Psoas muscle (tissue), 8 donors: Measurements from ENCODE around the gene ALOX12B. TPM values are rescaled to one million over a fixed set of nuclear protein-coding genes. Genes with fewer than 3 reads are reported as not detected.

ENCODE experiments used
- ATAC-seq, 4 donors: fragments of 200-7000 bp; cut with Tn5 transposase; one replicate each; pipeline ENCODE4 v1.9.1; 2020; ENCODE audit warnings: moderate library complexity in 3 of 4, mild to moderate bottlenecking in 2 of 4
- DNase-seq, 2 donors: peaks; one replicate each; pipeline ENCODE4 v3.0.0-alpha.2; 2020
- H3K27ac ChIP-seq: fragments of 200-600 bp; one replicate; pipeline ENCODE4 v1.8.0; 2022
- H3K27me3 ChIP-seq, 3 donors: fragments of 200-600 bp in 1 of 3; one replicate each; pipeline versions ENCODE4 v1.6.1 to v1.8.0; 2013 to 2022; ENCODE audit warnings: low read length in 2 of 3, mild to moderate bottlenecking in 2 of 3, moderate library complexity in 1 of 3; ENCODE audit not compliant: insufficient read depth in 3 of 3
- H3K36me3 ChIP-seq, 2 donors: fragments of 200-600 bp in 1 of 2; one replicate each; pipeline versions ENCODE4 v1.6.1 to v1.8.0; 2013 to 2022; ENCODE audit warnings: low read depth in 1 of 2, mild to moderate bottlenecking in 1 of 2, moderate library complexity in 1 of 2; ENCODE audit not compliant: insufficient read depth in 1 of 2
- H3K4me1 ChIP-seq: fragments of 200-600 bp; one replicate; pipeline ENCODE4 v1.8.0; 2022
- H3K4me3 ChIP-seq: fragments of 200-600 bp; one replicate; pipeline ENCODE4 v1.8.0; 2022; ENCODE audit warnings: mild to moderate bottlenecking
- H3K9me3 ChIP-seq: fragments of 200-600 bp; one replicate; pipeline ENCODE4 v1.8.0; 2022
- CTCF ChIP-seq: fragments of 200-600 bp; IDR thresholded peaks from one replicate; pipeline ENCODE4 v1.8.0; 2022; ENCODE audit warnings: antibody characterized with exemption
- WGBS, 3 donors: extraction: QIAGEN DNeasy Blood & Tissue Kit; methylation state at CpG; one replicate each; pipeline versions ENCODE4 v1.1.6 to v1.1.7; 2013; 5-methylcytosine and 5-hydroxymethylcytosine counted together
- intact Hi-C, 2 donors: fragments of 100-400 bp; cut with DNase I; formaldehyde crosslinking; loops; one replicate each; pipeline versions ENCODE4 v1.11.0 to v1.14.2; 2022
- polyA plus RNA-seq, 3 donors: library from polyadenylated mRNA; stranded (reverse); fragments of 200-250 nt; gene quantifications; one replicate each; pipeline ENCODE4 v1.2.3, GENCODE V29; 2013
- total RNA-seq, 4 donors: library from RNA; stranded (reverse); fragmentation: NEBNext Ultra II Directional in 2 of 4; extraction: Animal tissue kit (Norgen Biotek cat#: 25700) in 2 of 4; gene quantifications; one replicate each; pipeline versions ENCODE4 v1.2.1 to v1.2.4, GENCODE V29; 2021 to 2023
- donor health status: healthy with polysubstance abuse.
- donor health status: DM: no; HTN: no; CAD: no; lungs with moderate emphysema.
- donor health status: Bipolar disorder and iron deficiency.
- donor health status: healthy.
- donor health status: DM: yes; HTN: yes; CAD: no.
- donor health status: DM: no; HTN: no; CAD: no.
- donor health status: DM: no; HTN: no; CAD: no.
- donor health status: DM: yes; HTN: yes; CAD: no.

The ALOX12B gene
- total and polyA plus RNA-seq, 7 donors: not detected

GRCh38 chr17:8118769-8119580 lies 31.5 kb upstream of the ALOX12B start:
- Histone ChIP-seq H3K4me1 (peaks cover 24% of the 10 kb centered on the region), H3K36me3 (no peaks in the 10 kb centered on the region), H3K9me3 (no peaks in the 10 kb centered on the region), H3K27me3 (peaks cover 0 to 46% (median 12%) of the 10 kb centered on the region in 3 donors), H3K4me3 (peak overlapping the region; percentile 77), H3K27ac (peak overlapping the region; percentile 71)
- TF ChIP-seq CTCF: peak; percentile 88
- WGBS, 3 donors: 0 to 1% (median 0%) methylated on average over 38 of the region's 38 CpGs
- ATAC-seq: peak; percentile 78 to 82 (median 79)
- intact Hi-C loops: loop anchor here (1.0 to 10.0 kb wide), 5 partner anchors 37 to 176 kb away; partner anchors contain the start of gene SLC25A35 (in 1 of the 2)
- DNase-seq: peak; percentile 90 to 94

- Histone ChIP-seq H3K36me3 (no peaks in the 10 kb centered on the region), H3K27ac (peak within 1 kb of the TSS; percentile 71), H3K4me3 (peak within 1 kb of the TSS; percentile 77), H3K27me3 (peaks cover 0 to 46% (median 7%) of the 10 kb centered on the region in 3 donors), H3K9me3 (no peaks in the 10 kb centered on the region), H3K4me1 (peaks cover 18% of the 10 kb centered on the region)
- 1% methylated on average over 33 of the region's 33 CpGs for WGBS, 3 donors
- intact Hi-C loops: loop anchor here (1.0 to 10.0 kb wide), 4 partner anchors 36 to 177 kb away; partner anchors contain the start of gene SLC25A35 (in 1 of the 2)
- ATAC-seq: peak; percentile 3 to 14 (median 10)
- no peak for DNase-seq
- TF ChIP-seq CTCF: no peak
Measured at GRCh38 chr17:8117980-8118768, 30.7 kb upstream of the ALOX12B start, which contains the start of gene ALOXE3. TSS of gene ALOXE3 (minus strand) at chr17:8118514. CDS start at chr17:8117990, 524 bp downstream.

- Histone ChIP-seq H3K27ac (no peak overlapping the region), H3K36me3 (no peaks in the 10 kb centered on the region), H3K4me3 (peak overlapping the region; percentile 77), H3K4me1 (peaks cover 18% of the 10 kb centered on the region), H3K9me3 (no peaks in the 10 kb centered on the region), H3K27me3 (peaks cover 0 to 42% (median 7%) of the 10 kb centered on the region in 3 donors)
- 9 to 16% (median 16%) methylated on average over 18 of the region's 18 CpGs for WGBS, 3 donors
- DNase-seq (no peak), ATAC-seq (no peak)
- intact Hi-C loops: loop anchor here (5.0 to 10.0 kb wide), 2 partner anchors 35 to 177 kb away; partner anchors contain the start of gene SLC25A35 (in 1 of the 2)
- TF ChIP-seq CTCF: no peak
Measured at GRCh38 chr17:8117367-8117979, 30.0 kb upstream of the ALOX12B start.

GRCh38 chr17:8116776-8117175 lies 29.3 kb upstream of the ALOX12B start:
- WGBS, 3 donors: 51 to 66% (median 55%) methylated on average over 18 of the region's 18 CpGs
- intact Hi-C loops: loop anchor here (5.0 to 10.0 kb wide), 2 partner anchors 34 to 178 kb away; partner anchors contain the start of gene SLC25A35 (in 1 of the 2)
- ATAC-seq (no peak), DNase-seq (no peak)
- Histone ChIP-seq H3K27ac (no peak overlapping the region), H3K4me1 (peaks cover 18% of the 10 kb centered on the region), H3K36me3 (no peaks in the 10 kb centered on the region), H3K4me3 (no peak overlapping the region), H3K9me3 (no peaks in the 10 kb centered on the region), H3K27me3 (peaks cover 0 to 49% (median 9%) of the 10 kb centered on the region in 3 donors)
- no peak for TF ChIP-seq CTCF
